Mammary epithelial cell (primary cell): ENCODE data around the gene GAS2L1.

ENCODE experiments used
- CTCF ChIP-seq, 2 donors: IDR thresholded peaks in 1 of 2; conservative IDR thresholded peaks in 1 of 2; 2 replicates each; pipeline ENCODE4 v1.5.1; 2011 to 2012; ENCODE audit warnings: inconsistent platforms in 2 of 2, low read length in 2 of 2, mild to moderate bottlenecking in 2 of 2, control low read depth in 1 of 2, low read depth in 1 of 2; ENCODE audit not compliant: insufficient read depth in 1 of 2; ENCODE audit errors: extremely low read depth in 1 of 2
- EZH2 ChIP-seq: IDR thresholded peaks from 2 replicates; pipeline ENCODE4 v1.6.1; 2012; ENCODE audit warnings: low read length, inconsistent platforms, borderline replicate concordance

GRCh38 chr22:29327089-29327764 lies 20.8 kb downstream of the GAS2L1 start:
- TF ChIP-seq CTCF (conservative IDR thresholded peaks at IDR 0.05 in 1 of 2, IDR thresholded peaks at IDR 0.05 in 1 of 2; ENCODE audit: extremely low read depth in 1 of 2, insufficient read depth in 1 of 2, low read depth in 1 of 2, low read length in 2 of 2) (no peak), EZH2 (no peak)
